Measurements from ENCODE around the gene UBE2G2.

Gene UBE2G2

GRCh38 chr21:44784810-44785209 lies 16.8 kb downstream of the UBE2G2 start:
- DNase-seq, result no peak

- no peak for DNase-seq
These were observed 18.5 kb downstream of the UBE2G2 start for GRCh38 chr21:44783020-44783696.

- DNase-seq, result no peak
These were observed 20.7 kb downstream of the UBE2G2 start for GRCh38 chr21:44780767-44781459.

GRCh38 chr21:44780137-44780502 lies 21.5 kb downstream of the UBE2G2 start:
- no peak for DNase-seq

GRCh38 chr21:44779417-44780136 lies 22.0 kb downstream of the UBE2G2 start:
- no peak for DNase-seq

GRCh38 chr21:44778983-44779382 lies 22.6 kb downstream of the UBE2G2 start:
- no peak for DNase-seq

GRCh38 chr21:44778499-44778911 lies 23.1 kb downstream of the UBE2G2 start:
- DNase-seq, result no peak

- no peak for DNase-seq
These were observed 23.5 kb downstream of the UBE2G2 start for GRCh38 chr21:44778094-44778493.

GRCh38 chr21:44774972-44775371 lies 26.6 kb downstream of the UBE2G2 start:
- DNase-seq, result no peak

- DNase-seq, result no peak
These were observed 28.2 kb downstream of the UBE2G2 start for GRCh38 chr21:44773291-44773932.

GRCh38 chr21:44771896-44772525 lies 29.6 kb downstream of the UBE2G2 start:
- DNase-seq, result no peak

GRCh38 chr21:44767834-44768831 lies 33.5 kb downstream of the UBE2G2 start:
- no peak for DNase-seq

- DNase-seq, result no peak
These were observed 34.7 kb downstream of the UBE2G2 start for GRCh38 chr21:44766818-44767354.

GRCh38 chr21:44766014-44766817 lies 35.4 kb downstream of the UBE2G2 start:
- DNase-seq, result no peak

- no peak for DNase-seq
These were observed 36.2 kb downstream of the UBE2G2 start for GRCh38 chr21:44765231-44766013.

- no peak for DNase-seq
These were observed 37.0 kb downstream of the UBE2G2 start for GRCh38 chr21:44764319-44765230.

- no peak for DNase-seq
These were observed 37.9 kb downstream of the UBE2G2 start for GRCh38 chr21:44763451-44764318.

- no peak for DNase-seq
These were observed 38.6 kb downstream of the UBE2G2 start for GRCh38 chr21:44763050-44763378.
